Activated CD4-positive, CD25-positive, alpha-beta regulatory T cell treated with anti-CD3 and anti-CD28 coated beads, Interleukin-2, amount 50 U/mL, for 72 hours (primary cell): ENCODE measurements around the gene ZDHHC14.
"Not testable (repeated sequence)": the region's sequence is repeated elsewhere in the genome, so short reads cannot be mapped to it uniquely, and the experiment has no call there.

Experiments used
- DNase-seq: peaks from one replicate; pipeline ENCODE4 v3.0.0; 2021

ZDHHC14 gene

GRCh38 chr6:157708239-157708638 is 327.2 kb downstream of the ZDHHC14 start:
- no peak for DNase-seq

- DNase-seq, result no peak
Measured at GRCh38 chr6:157708933-157709332, 327.9 kb downstream of the ZDHHC14 start.

- DNase-seq, result no peak
Measured at GRCh38 chr6:157709555-157709954, 328.6 kb downstream of the ZDHHC14 start.

- no peak for DNase-seq
Measured at GRCh38 chr6:157710604-157711003, 329.6 kb downstream of the ZDHHC14 start.

GRCh38 chr6:157711060-157711459 is 330.1 kb downstream of the ZDHHC14 start:
- DNase-seq, result no peak

GRCh38 chr6:157712585-157713295 is 331.8 kb downstream of the ZDHHC14 start:
- no peak for DNase-seq

- no peak for DNase-seq
Measured at GRCh38 chr6:157713451-157714152, 332.6 kb downstream of the ZDHHC14 start.

- DNase-seq, result no peak
Measured at GRCh38 chr6:157714153-157714490, 333.1 kb downstream of the ZDHHC14 start.

GRCh38 chr6:157715728-157716164 is 334.8 kb downstream of the ZDHHC14 start:
- no peak for DNase-seq

- no peak for DNase-seq
Measured at GRCh38 chr6:157716251-157716995, 335.4 kb downstream of the ZDHHC14 start.

GRCh38 chr6:157717340-157717748 is 336.4 kb downstream of the ZDHHC14 start:
- DNase-seq, result no peak

- DNase-seq, result no peak
Measured at GRCh38 chr6:157718503-157719187, 337.7 kb downstream of the ZDHHC14 start.

GRCh38 chr6:157720964-157721363 is 340.0 kb downstream of the ZDHHC14 start:
- DNase-seq, result not testable (repeated sequence)

- DNase-seq, result no peak
Measured at GRCh38 chr6:157721426-157721825, 340.4 kb downstream of the ZDHHC14 start.

- DNase-seq, result no peak
Measured at GRCh38 chr6:157721830-157722229, 340.8 kb downstream of the ZDHHC14 start.

- DNase-seq, result no peak
Measured at GRCh38 chr6:157723376-157723775, 342.4 kb downstream of the ZDHHC14 start.

GRCh38 chr6:157724138-157724820 is 343.3 kb downstream of the ZDHHC14 start:
- DNase-seq, result no peak

- DNase-seq, result no peak
Measured at GRCh38 chr6:157724960-157725741, 344.2 kb downstream of the ZDHHC14 start.

- no peak for DNase-seq
Measured at GRCh38 chr6:157725836-157726235, 344.8 kb downstream of the ZDHHC14 start.

GRCh38 chr6:157726892-157727628 is 346.1 kb downstream of the ZDHHC14 start:
- DNase-seq, result no peak
